Activated T-helper 9 cell treated with anti-CD3 and anti-CD28 coated beads, Interleukin-2, amount 50 U/mL, for 16 hours (primary cell): ENCODE measurements around the gene CNOT3.
A peak's percentile ranks its signal among the peaks of the same experiment; 100 is the strongest.

Source experiments
- DNase-seq: peaks from one replicate; pipeline ENCODE4 v3.0.0-alpha.2; 2020; ENCODE audit warnings: low read depth

The CNOT3 gene

GRCh38 chr19:54151362-54152035 is 13.9 kb downstream of the CNOT3 start:
- DNase-seq = no peak

GRCh38 chr19:54152267-54152666 is 14.7 kb downstream of the CNOT3 start:
- no peak for DNase-seq

GRCh38 chr19:54152878-54153524 is 15.4 kb downstream of the CNOT3 start:
- DNase-seq = no peak

GRCh38 chr19:54153731-54154326 is 16.3 kb downstream of the CNOT3 start:
- no peak for DNase-seq

GRCh38 chr19:54154603-54155345 is 17.2 kb downstream of the CNOT3 start:
- DNase-seq = no peak

GRCh38 chr19:54155694-54156093 is 18.1 kb downstream of the CNOT3 start:
- no peak for DNase-seq

- DNase-seq = no peak
Measured at GRCh38 chr19:54156490-54156889, 18.9 kb downstream of the CNOT3 start.

- DNase-seq = no peak
Measured at GRCh38 chr19:54156953-54157352, 19.4 kb downstream of the CNOT3 start.

GRCh38 chr19:54158812-54159351 is 21.3 kb downstream of the CNOT3 start:
- no peak for DNase-seq

GRCh38 chr19:54159352-54160181 is 22.0 kb downstream of the CNOT3 start, which contains the start of gene LENG1:
Gene LENG1, minus strand, starts transcription at chr19:54159721. Its CDS starts 26 bp downstream, at chr19:54159695.
- DNase-seq = peak; percentile 95

GRCh38 chr19:54160182-54160811 is 22.7 kb downstream of the CNOT3 start:
- DNase-seq = no peak

GRCh38 chr19:54160854-54161253 is 23.3 kb downstream of the CNOT3 start:
- no peak for DNase-seq

GRCh38 chr19:54162241-54162805 is 24.8 kb downstream of the CNOT3 start:
- DNase-seq = peak; percentile 75

- no peak for DNase-seq
Measured at GRCh38 chr19:54162884-54163283, 25.3 kb downstream of the CNOT3 start.

GRCh38 chr19:54164369-54165068 is 27.0 kb downstream of the CNOT3 start:
- DNase-seq = peak; percentile 40

GRCh38 chr19:54165222-54165621 is 27.7 kb downstream of the CNOT3 start:
- DNase-seq = no peak

- peak; percentile 88 for DNase-seq
Measured at GRCh38 chr19:54168174-54168917, 30.8 kb downstream of the CNOT3 start.

GRCh38 chr19:54169149-54169740 is 31.7 kb downstream of the CNOT3 start:
- DNase-seq = no peak
